Loucy (cell line): ENCODE measurements around the gene GOLGA8B.
"Not testable (repeated sequence)": the region's sequence is repeated elsewhere in the genome, so short reads cannot be mapped to it uniquely, and the experiment has no call there.

ENCODE experiments used
- CTCF ChIP-seq: fragments of 200-600 bp; sonication (generic); conservative IDR thresholded peaks from 2 replicates; pipeline ENCODE4 v1.5.1; 2014; ENCODE audit warnings: mild to moderate bottlenecking, antibody characterized with exemption, low read length
- EZH2phosphoT487 ChIP-seq: fragments of 200-600 bp; IDR thresholded peaks from 2 replicates; pipeline ENCODE4 v1.6.1; 2018; ENCODE audit warnings: antibody characterized with exemption, mild to moderate bottlenecking, moderate library complexity, borderline replicate concordance

GRCh38 chr15:34555162-34555561 lies 28.3 kb downstream of the GOLGA8B start:
- TF ChIP-seq CTCF, EZH2phosphoT487: not testable (repeated sequence)
